SK-N-MC (cell line): Measurements from ENCODE around the gene MFN2.

Experiments used
- DNase-seq: peaks from one replicate; pipeline ENCODE4 v3.0.0-alpha.2; 2011; ENCODE audit warnings: low read depth, low spot score
- H3K27ac ChIP-seq: fragments of 200-600 bp; sonication (generic); 2 replicates; pipeline ENCODE4 v1.5.1; 2016; ENCODE audit warnings: mixed run types
- H3K36me3 ChIP-seq: fragments of 200-600 bp; sonication (generic); 2 replicates; pipeline ENCODE4 v1.6.1; 2017; ENCODE audit warnings: antibody characterized with exemption, low read length, mixed read lengths; ENCODE audit not compliant: insufficient read depth
- H3K4me3 ChIP-seq: fragments of 200-600 bp; sonication (generic); 2 replicates; pipeline ENCODE4 v1.5.1; 2016
- H3K9ac ChIP-seq: fragments of 200-600 bp; sonication (generic); 2 replicates; pipeline ENCODE4 v1.8.0; 2017; ENCODE audit warnings: mixed run types, mixed read lengths; ENCODE audit not compliant: insufficient read length
- H3K9me3 ChIP-seq: fragments of 200-600 bp; sonication (generic); 2 replicates; pipeline ENCODE4 v1.6.1; 2017; ENCODE audit warnings: low read depth, mild to moderate bottlenecking, antibody characterized with exemption, low read length, moderate library complexity, mixed read lengths
- EZH2 ChIP-seq: fragments of 200-600 bp; sonication (generic); IDR thresholded peaks from one replicate; pipeline ENCODE4 v1.6.1; 2017; ENCODE audit warnings: antibody characterized with exemption
- FOXP2 ChIP-seq: optimal IDR thresholded peaks from 2 replicates; pipeline ENCODE3; 2011; ENCODE audit warnings: mild to moderate bottlenecking, moderate library complexity; ENCODE audit not compliant: insufficient read depth; ENCODE audit errors: extremely low read length, control extremely low read depth
- POLR2AphosphoS5 ChIP-seq: IDR thresholded peaks from 2 replicates; pipeline ENCODE4 v1.6.1; 2012; ENCODE audit warnings: mild to moderate bottlenecking, low read depth, low read length, borderline replicate concordance

Gene MFN2

GRCh38 chr1:11955221-11955620 lies 25.0 kb upstream of the MFN2 start:
- no peak overlapping the region for H3K4me3 ChIP-seq
- TF ChIP-seq POLR2AphosphoS5 (no peak), FOXP2 (no peak), EZH2 (no peak)
- H3K9ac ChIP-seq = no peak overlapping the region
- H3K27ac ChIP-seq = no peak overlapping the region
- peaks cover 4% of the 10 kb centered on the region; the same call in 1 of the 2 replicates for H3K36me3 ChIP-seq
- no peak for DNase-seq
- no peaks in the 10 kb centered on the region for H3K9me3 ChIP-seq

GRCh38 chr1:11957398-11957797 lies 22.8 kb upstream of the MFN2 start:
- Histone ChIP-seq H3K4me3 (no peak overlapping the region), H3K9ac (no peak overlapping the region), H3K36me3 (peaks cover 4% of the 10 kb centered on the region; the same call in 1 of the 2 replicates), H3K9me3 (no peaks in the 10 kb centered on the region), H3K27ac (no peak overlapping the region)
- TF ChIP-seq EZH2 (no peak), FOXP2 (no peak), POLR2AphosphoS5 (no peak)
- DNase-seq = no peak

GRCh38 chr1:11957897-11958296 lies 22.3 kb upstream of the MFN2 start:
- peaks cover 4% of the 10 kb centered on the region; the same call in 1 of the 2 replicates for H3K36me3 ChIP-seq
- H3K9me3 ChIP-seq = no peaks in the 10 kb centered on the region
- no peak overlapping the region for H3K4me3 ChIP-seq
- no peak overlapping the region for H3K27ac ChIP-seq
- no peak overlapping the region for H3K9ac ChIP-seq
- DNase-seq = no peak
- TF ChIP-seq EZH2 (no peak), FOXP2 (no peak), POLR2AphosphoS5 (no peak)

- Histone ChIP-seq H3K9ac (no peak overlapping the region), H3K4me3 (no peak overlapping the region), H3K27ac (no peak overlapping the region), H3K9me3 (no peaks in the 10 kb centered on the region), H3K36me3 (peaks cover 7% of the 10 kb centered on the region; the same call in 1 of the 2 replicates)
- TF ChIP-seq EZH2 (no peak), POLR2AphosphoS5 (no peak), FOXP2 (no peak)
- no peak for DNase-seq
Observed at GRCh38 chr1:11960276-11960675, 20.0 kb upstream of the MFN2 start.

- TF ChIP-seq POLR2AphosphoS5 = no peak
- TF ChIP-seq EZH2 = no peak
- no peak for TF ChIP-seq FOXP2
- Histone ChIP-seq H3K9ac (no peak overlapping the region), H3K4me3 (no peak overlapping the region), H3K9me3 (no peaks in the 10 kb centered on the region), H3K27ac (no peak overlapping the region), H3K36me3 (peaks cover 7% of the 10 kb centered on the region; the same call in 1 of the 2 replicates)
- no peak for DNase-seq
Observed at GRCh38 chr1:11960715-11961114, 19.5 kb upstream of the MFN2 start.

- H3K4me3 ChIP-seq = no peak overlapping the region
- no peak for DNase-seq
- 0 out of 2 replicates have a peak overlapping the region, but pooled peaks have one; percentile 1 for H3K27ac ChIP-seq
- TF ChIP-seq FOXP2 = no peak
- H3K9ac ChIP-seq = no peak overlapping the region
- peaks cover 7% of the 10 kb centered on the region; the same call in 1 of the 2 replicates for H3K36me3 ChIP-seq
- H3K9me3 ChIP-seq = no peaks in the 10 kb centered on the region
Observed at GRCh38 chr1:11961230-11961629, 19.0 kb upstream of the MFN2 start.

- no peak overlapping the region for H3K27ac ChIP-seq
- H3K36me3 ChIP-seq = peaks cover 3% of the 10 kb centered on the region; the same call in 1 of the 2 replicates
- no peak for DNase-seq
- no peak for TF ChIP-seq POLR2AphosphoS5
- no peak for TF ChIP-seq EZH2
- no peak for TF ChIP-seq FOXP2
- H3K4me3 ChIP-seq = no peak overlapping the region
- H3K9me3 ChIP-seq = no peaks in the 10 kb centered on the region
- no peak overlapping the region for H3K9ac ChIP-seq
Observed at GRCh38 chr1:11963622-11964021, 16.6 kb upstream of the MFN2 start.

GRCh38 chr1:11964656-11965055 lies 15.6 kb upstream of the MFN2 start:
- TF ChIP-seq POLR2AphosphoS5 = no peak
- peaks cover 3% of the 10 kb centered on the region; the same call in 1 of the 2 replicates for H3K36me3 ChIP-seq
- H3K4me3 ChIP-seq = no peak overlapping the region
- no peak for DNase-seq
- no peak overlapping the region for H3K27ac ChIP-seq
- no peak overlapping the region for H3K9ac ChIP-seq
- no peaks in the 10 kb centered on the region for H3K9me3 ChIP-seq

- no peaks in the 10 kb centered on the region for H3K9me3 ChIP-seq
- H3K36me3 ChIP-seq = peaks cover 3% of the 10 kb centered on the region; the same call in 1 of the 2 replicates
- no peak overlapping the region for H3K9ac ChIP-seq
- TF ChIP-seq EZH2 (no peak), POLR2AphosphoS5 (no peak)
- H3K4me3 ChIP-seq = no peak overlapping the region
- DNase-seq = no peak
- no peak overlapping the region for H3K27ac ChIP-seq
Observed at GRCh38 chr1:11967028-11967547, 13.2 kb upstream of the MFN2 start.
